NCI-H748 (cell line): ENCODE results near the gene MAVS.
A peak's percentile ranks its signal among the peaks of the same experiment; 100 is the strongest.
"Not testable (repeated sequence)": the region's sequence is repeated elsewhere in the genome, so short reads cannot be mapped to it uniquely, and the experiment has no call there.

Experiments
- DNase-seq: peaks from one replicate; lab custom pipeline; 2025; ENCODE audit not compliant: unreplicated experiment; lab: John Stamatoyannopoulos, UW

The MAVS gene

GRCh38 chr20:3906744-3907721 lies 60.4 kb downstream of the MAVS start:
- not testable (repeated sequence) for DNase-seq

GRCh38 chr20:3908667-3909066 lies 62.0 kb downstream of the MAVS start:
- DNase-seq: no peak

DNA sequence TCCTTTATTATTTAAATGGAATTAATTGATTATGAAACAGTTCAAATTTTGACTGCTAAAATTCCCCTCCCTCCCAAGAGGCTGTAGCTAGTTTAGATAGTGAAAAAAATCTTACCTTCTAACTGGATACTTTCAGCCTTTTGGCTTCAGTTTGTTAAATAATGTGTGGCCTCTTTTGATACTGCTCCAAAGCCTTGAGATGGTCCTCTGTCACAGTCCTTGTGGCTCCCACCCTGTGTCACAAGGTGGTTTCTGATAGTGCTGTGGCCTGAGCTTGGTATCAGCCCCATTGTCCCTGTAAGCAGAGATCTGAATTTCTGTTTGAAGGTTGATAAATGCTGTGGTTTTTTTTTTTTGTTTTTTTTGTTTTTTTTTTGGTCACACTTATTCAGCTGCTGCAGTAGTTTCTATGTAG lies 63.3 kb downstream of the MAVS start:
- DNase-seq: no peak

DNA sequence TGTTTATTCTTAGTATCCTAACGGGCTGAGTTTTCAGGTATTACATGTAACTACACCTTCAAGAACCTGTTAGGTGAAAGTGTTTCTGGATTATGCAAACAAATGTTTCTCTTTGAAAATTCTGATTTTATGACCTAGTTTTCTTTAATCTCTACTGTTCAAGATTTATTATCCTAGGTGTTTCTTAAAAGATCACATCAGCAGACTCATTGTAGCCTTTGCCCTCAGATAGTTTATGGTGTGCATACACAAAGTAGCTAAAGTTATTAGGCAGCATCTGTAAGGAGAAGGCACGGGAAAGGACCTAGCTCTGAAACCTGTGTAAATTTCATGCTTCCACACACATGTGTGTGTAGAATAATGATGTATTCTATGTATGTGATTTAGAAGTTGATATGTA lies 64.2 kb downstream of the MAVS start:
- no peak for DNase-seq

DNA sequence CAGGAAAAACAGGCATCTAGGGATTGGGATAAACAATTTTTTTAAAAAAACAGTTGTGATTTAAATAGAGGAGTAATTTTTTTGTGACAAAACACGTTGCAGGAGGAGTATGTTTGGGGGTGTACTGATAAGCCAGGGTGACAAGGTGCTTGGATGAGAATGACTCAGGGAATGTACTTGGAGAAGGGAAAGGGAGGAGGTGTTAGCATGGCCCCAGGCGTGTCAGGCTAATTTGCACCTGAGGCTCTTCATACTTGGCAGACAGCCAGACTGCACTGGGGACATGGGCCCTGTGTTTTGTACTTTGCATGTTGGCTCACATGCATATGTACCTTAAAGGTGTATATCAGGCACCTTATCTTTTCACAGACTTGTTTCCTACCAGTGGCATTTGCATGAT lies 65.3 kb downstream of the MAVS start:
- DNase-seq: peak; percentile 81

DNA sequence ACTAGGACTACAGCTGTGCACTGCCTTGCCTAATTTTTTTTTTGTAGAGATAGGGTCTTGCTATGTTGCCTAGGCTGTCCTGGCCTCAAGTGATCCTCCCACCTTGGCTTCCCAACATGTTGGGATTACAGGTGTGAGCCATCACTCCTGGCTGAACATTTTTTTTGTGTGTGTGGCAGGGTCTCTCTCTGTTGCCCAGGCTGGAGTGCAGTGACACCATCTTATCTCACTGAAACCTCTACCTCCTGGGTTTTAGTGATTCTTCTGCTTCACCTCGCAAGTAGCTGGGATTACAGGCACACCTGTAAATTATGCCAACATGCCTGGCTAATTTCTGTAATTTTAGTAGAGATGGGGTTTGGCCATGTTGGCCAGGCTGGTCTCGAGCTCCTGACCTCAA lies 67.8 kb downstream of the MAVS start:
- no peak for DNase-seq

- DNase-seq: no peak
These were observed 69.1 kb downstream of the MAVS start for GRCh38 chr20:3915691-3916090.

DNA sequence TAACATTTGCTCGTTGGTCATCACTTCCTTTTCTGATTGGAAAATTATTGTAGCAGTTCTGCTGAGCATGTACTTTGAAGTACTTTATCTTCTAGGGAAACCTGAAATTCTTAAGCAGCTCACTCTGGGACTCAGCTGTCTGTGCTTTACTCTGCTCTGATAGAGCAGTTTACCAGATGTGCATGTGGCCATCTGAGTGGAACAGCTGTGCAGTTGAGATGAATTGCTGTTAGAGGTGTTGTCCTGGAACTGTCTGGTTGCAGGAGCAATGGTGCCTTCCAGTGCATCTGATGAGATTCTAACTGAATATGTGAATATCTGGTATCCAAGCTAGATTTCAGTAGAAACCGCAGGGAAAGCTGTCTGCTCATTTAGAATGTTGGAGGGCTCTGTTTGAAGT lies 69.7 kb downstream of the MAVS start:
- no peak for DNase-seq

DNA sequence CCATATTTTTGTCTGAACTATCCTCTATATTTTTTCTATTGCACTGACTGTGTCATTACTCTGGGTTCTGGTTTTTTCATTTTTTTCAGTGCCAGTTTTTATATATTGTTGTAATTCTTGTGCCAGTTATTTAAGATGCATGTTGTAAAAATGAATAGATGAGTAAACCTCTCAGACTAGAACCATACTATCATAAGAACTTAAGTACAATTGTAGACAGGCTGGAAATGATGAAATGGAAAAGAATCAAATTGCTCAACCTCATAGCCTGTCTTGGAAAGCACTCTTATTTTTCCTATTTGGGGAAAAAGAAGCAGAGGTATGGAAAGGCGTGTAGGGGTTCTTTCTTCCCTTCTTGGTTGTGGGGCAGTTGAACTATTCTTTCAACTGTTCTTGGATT lies 72.7 kb downstream of the MAVS start:
- no peak for DNase-seq

DNA sequence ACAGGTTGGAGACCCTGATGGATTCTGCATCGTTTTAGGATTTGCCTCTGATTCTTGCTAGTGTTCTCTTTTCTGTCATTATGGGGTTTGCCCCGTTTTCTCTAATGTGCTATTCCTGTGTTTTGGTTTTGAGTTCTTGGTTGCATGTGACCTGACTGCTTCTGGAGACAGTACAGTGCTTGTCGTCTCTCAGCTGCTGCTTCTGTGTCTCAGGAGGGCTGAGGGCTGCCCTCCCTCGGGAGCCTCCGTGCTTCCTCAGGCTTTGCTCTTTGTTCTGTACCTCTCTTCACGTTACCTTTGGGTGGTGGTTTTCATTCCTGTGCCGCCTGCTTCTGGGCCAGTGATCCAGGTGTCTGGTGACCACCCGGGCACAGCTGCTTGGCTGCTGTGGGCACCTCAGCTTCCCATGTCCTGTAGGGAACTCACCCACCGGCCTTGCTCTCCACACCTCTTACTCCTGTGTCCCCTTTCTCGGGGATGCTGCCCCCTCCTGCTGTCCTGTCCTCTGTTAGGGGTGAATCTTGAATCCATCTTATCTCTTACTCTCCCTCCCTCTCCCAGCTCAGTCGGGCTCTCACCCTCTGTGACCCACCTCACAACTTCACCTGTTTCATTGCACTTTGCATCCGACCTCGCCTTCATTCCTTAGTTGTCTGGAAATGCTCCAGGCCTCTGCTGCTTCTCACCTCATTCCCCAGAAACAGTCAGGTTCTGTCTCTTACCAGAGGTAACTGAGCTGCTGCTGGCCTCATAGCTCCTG lies 75.8 kb downstream of the MAVS start:
- DNase-seq: no peak

DNA sequence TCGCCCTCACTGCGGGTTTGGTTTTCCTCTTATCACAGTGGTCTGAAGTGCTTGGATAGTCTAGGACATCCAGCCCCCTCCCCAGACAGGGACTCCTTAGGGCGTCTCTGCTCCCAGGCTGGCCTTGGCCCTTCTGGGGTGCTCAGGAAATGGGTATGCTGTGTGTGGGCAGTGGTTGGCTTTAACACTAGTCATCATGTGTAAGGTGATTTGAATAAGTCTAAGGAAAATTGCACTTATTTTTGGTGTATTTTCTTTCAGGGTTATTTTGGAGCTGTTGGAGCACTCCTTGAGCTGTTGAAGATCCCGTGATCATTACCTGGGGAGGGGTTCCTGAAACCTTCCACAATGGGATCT lies 76.3 kb downstream of the MAVS start:
- no peak for DNase-seq

DNA sequence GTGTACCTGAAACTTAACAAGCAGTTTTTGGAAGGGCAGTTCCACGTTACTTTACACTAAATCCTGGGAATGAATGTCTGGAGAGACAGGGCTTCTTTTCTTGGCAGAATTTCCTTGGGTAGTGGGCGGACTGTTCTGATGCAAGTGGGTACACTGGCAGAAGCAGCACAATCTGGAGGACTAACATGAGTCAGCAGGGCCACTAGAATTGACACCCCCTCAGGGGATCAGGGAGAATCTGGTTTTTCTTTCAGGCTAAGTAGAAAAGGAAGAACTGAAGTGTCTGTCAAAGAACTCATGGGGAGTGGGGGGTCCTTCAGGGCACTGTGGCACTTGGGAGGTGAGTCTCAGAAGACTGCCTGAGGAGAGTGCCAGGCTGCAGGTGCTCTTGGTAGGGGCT lies 77.2 kb downstream of the MAVS start:
- DNase-seq: no peak

DNA sequence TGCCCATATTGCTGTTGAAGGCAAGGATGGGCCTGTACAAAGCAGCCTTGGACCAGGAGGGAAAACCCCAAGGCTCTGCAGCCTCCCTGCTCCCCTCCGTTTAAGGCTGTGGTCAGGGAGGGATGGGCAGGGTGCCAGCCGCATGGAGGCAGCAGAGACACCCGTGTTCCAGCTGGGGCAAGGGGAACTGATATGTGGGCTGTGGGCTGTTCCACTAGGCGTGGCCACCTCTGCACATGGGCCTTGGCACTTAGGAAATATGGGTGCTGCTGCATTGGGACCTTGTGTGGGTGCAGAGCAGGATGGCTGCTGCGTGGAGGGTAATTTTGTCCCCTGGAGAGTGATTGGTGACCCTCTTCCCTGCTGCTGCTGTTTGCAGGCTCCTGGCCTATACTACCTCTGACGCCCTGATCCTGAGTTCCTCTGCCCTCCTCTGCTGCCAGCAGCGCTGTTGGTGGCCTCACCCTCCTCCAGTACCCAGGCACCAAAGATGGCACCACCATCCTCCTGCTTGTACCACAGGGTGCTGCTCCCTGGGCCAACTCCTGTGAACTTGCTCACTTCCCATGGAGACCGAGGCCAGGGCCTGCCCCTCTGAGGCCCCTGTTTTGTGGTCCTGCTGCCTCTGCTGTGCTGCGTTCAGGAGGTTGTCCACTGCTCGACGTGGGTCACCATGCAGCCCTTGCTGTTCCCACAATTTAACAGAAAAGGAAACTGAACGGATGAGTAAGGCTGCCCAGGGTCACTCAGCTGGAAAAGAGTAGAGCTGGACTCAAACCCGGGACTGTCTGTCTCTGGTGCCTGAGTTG lies 77.9 kb downstream of the MAVS start:
- no peak for DNase-seq

GRCh38 chr20:3925113-3925695 lies 78.6 kb downstream of the MAVS start:
- DNase-seq: no peak
